PC-3 (cell line): Measurements from ENCODE around the gene CD151. TPM values are rescaled to one million over a fixed set of nuclear protein-coding genes. Genes with fewer than 3 reads are reported as not detected.

Source experiments
- ATAC-seq: fragments of 200-7000 bp; cut with Tn5 transposase; 2 replicates; pipeline ENCODE4 v1.9.1; 2020; ENCODE audit warnings: mild to moderate bottlenecking, moderate library complexity
- BruUV-seq: library from RNA; stranded (reverse); fragments of 400-500 nt; replicated peaks from 2 replicates; lab custom pipeline; 2021; lab: Mats Ljungman, UMichigan
- CTCF ChIA-PET: fragments of 300-600 bp; sonication (Branson Sonifier 250); formaldehyde crosslinking; loops from one replicate; lab custom pipeline; 2022; ENCODE audit warnings: antibody characterized with exemption; lab: Charles Lee
- POLR2A ChIA-PET: fragments of 300-600 bp; sonication (Branson Sonifier 250); formaldehyde crosslinking; loops from one replicate; lab custom pipeline; 2022; ENCODE audit warnings: antibody characterized with exemption; ENCODE audit not compliant: unreplicated experiment; lab: Charles Lee
- DNase-seq: peaks from one replicate; pipeline ENCODE4 v3.0.0-alpha.2; 2015
- H2AFZ ChIP-seq: fragments of 300-600 bp; sonication (generic); 2 replicates; pipeline ENCODE4 v1.6.0; 2016; ENCODE audit warnings: antibody characterized with exemption, low read length
- H3F3A ChIP-seq: fragments of 300-600 bp; sonication (generic); one replicate; pipeline ENCODE4 v1.6.0; 2017; ENCODE audit warnings: antibody characterized with exemption, low read length, control low read depth, mild to moderate bottlenecking; ENCODE audit not compliant: unreplicated experiment
- H3K27ac ChIP-seq: fragments of 300-600 bp; sonication (generic); 2 replicates; pipeline ENCODE4 v1.5.1; 2016; ENCODE audit warnings: mild to moderate bottlenecking, low read length
- H3K27me3 ChIP-seq: fragments of 300-600 bp; sonication (generic); 2 replicates; pipeline ENCODE4 v1.6.1; 2016; ENCODE audit warnings: low read length, mixed read lengths
- H3K36me3 ChIP-seq: fragments of 300-600 bp; sonication (generic); 2 replicates; pipeline ENCODE4 v1.6.1; 2016; ENCODE audit warnings: low read depth, mixed run types, low read length, mixed read lengths
- H3K4me1 ChIP-seq: fragments of 300-600 bp; sonication (generic); 2 replicates; pipeline ENCODE4 v1.5.1; 2016; ENCODE audit warnings: low read length; ENCODE audit not compliant: insufficient read depth
- H3K4me2 ChIP-seq: fragments of 300-600 bp; sonication (generic); 2 replicates; pipeline ENCODE4 v1.6.0; 2016; ENCODE audit warnings: low read length
- H3K4me3 ChIP-seq: fragments of 300-600 bp; sonication (generic); 2 replicates; pipeline ENCODE4 v1.5.1; 2016; ENCODE audit warnings: mild to moderate bottlenecking, low read length, mixed read lengths
- H3K79me2 ChIP-seq: fragments of 300-600 bp; sonication (generic); 2 replicates; pipeline ENCODE4 v1.6.1; 2017; ENCODE audit warnings: low read length, mixed read lengths
- H3K9ac ChIP-seq: fragments of 300-600 bp; sonication (generic); 2 replicates; pipeline ENCODE4 v1.6.0; 2016; ENCODE audit warnings: mild to moderate bottlenecking, low read length
- H3K9me2 ChIP-seq: fragments of 300-600 bp; sonication (generic); replicated peaks from 2 replicates; pipeline ENCODE4 v1.6.1; 2016; ENCODE audit warnings: mixed run types, low read length, mixed read lengths
- H3K9me3 ChIP-seq: fragments of 300-600 bp; sonication (generic); 2 replicates; pipeline ENCODE4 v1.6.1; 2016; ENCODE audit warnings: low read length, mixed read lengths
- H4K20me1 ChIP-seq: fragments of 300-600 bp; sonication (generic); 2 replicates; pipeline ENCODE4 v1.6.1; 2016; ENCODE audit warnings: low read length, mixed read lengths
- CTCF ChIP-seq: fragments of 300-600 bp; sonication (generic); conservative IDR thresholded peaks from 2 replicates; pipeline ENCODE4 v1.5.1; 2017; ENCODE audit warnings: antibody characterized with exemption, low read depth, mild to moderate bottlenecking, low read length
- EZH2 ChIP-seq: fragments of 300-600 bp; sonication (generic); IDR thresholded peaks from one replicate; pipeline ENCODE4 v1.6.1; 2017; ENCODE audit warnings: antibody characterized with exemption, mild to moderate bottlenecking, low read length; ENCODE audit not compliant: unreplicated experiment
- EZH2phosphoT487 ChIP-seq: fragments of 300-600 bp; sonication (generic); IDR thresholded peaks from 2 replicates; pipeline ENCODE4 v1.6.1; 2018; ENCODE audit warnings: mild to moderate bottlenecking, antibody characterized with exemption, low read length, borderline replicate concordance
- intact Hi-C: fragments of 100-400 bp; cut with micrococcal nuclease; formaldehyde crosslinking; loops from 2 replicates; pipeline ENCODE4 v1.9.0; 2023
- total RNA-seq: library from RNA; depleted of rRNA; stranded (reverse); fragments of >200 nt; gene quantifications from 2 replicates; pipeline ENCODE4 v1.2.3, GENCODE V29; 2014

The CD151 gene
- total RNA-seq, 1 experiment from 2014 or later = 469 TPM

DNA sequence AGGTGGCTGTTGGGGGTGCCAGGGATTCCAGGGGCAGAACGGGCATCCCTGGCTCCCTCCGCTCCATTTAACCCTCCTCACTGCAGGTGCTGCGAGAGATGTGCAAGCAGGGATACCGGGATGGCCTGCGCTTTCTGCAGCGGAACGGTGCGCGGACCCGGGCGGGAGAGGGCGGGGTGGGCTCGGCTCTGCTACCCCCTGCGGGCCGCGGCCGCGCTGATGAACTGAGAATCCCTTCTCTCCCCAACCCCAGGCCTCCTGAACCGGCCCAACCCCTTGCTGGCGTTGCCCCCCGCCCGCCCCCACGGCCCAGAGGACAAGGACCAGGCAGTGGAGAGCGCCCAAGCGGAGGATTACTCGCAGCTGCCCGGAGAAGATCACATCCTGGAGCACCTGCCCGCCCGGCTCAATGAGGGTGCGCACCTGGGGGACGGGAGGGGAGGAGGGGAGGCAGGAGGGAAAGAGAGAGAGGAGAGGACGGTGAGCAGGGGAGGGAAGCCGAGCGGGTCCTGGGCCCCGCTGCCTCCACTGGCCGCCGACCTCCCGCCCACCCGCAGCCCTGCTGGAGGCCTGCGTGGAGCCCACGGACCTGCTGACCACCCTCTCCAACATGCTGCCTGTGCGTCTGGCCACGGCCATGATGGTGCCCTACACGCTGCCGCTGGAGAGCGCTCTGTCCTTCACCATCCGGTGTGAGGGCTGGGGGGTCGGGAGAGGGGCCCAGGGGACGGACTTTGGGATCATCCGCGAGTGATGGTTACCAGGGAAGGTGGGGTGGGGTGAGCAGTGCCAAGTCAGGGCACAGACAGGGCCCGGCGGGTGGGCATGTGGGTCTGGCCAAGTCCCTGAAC lies 9.1 kb upstream of the CD151 start:
- peaks cover 13% of the 10 kb centered on the region; the same call in 1 of the 2 replicates for H4K20me1 ChIP-seq
- intact Hi-C loops = no loop called here
- H3K9me2 ChIP-seq = no peaks in the 10 kb centered on the region
- H3K4me3 ChIP-seq = no peak overlapping the region
- no peak overlapping the region for H2AFZ ChIP-seq
- no peak for ATAC-seq
- CTCF ChIA-PET = no interaction called here
- H3K9me3 ChIP-seq = no peaks in the 10 kb centered on the region
- POLR2A ChIA-PET = no interaction called here
- no peak overlapping the region for H3K9ac ChIP-seq
- peaks cover 55% of the 10 kb centered on the region for H3K4me1 ChIP-seq
- TF ChIP-seq EZH2 (no peak), CTCF (no peak), EZH2phosphoT487 (no peak)
- DNase-seq = no peak
- no peaks in the 10 kb centered on the region for H3F3A ChIP-seq
- H3K4me2 ChIP-seq = no peak overlapping the region
- no peaks in the 10 kb centered on the region for H3K27me3 ChIP-seq
- peaks cover 25% of the 10 kb centered on the region for H3K79me2 ChIP-seq
- H3K27ac ChIP-seq = no peak overlapping the region
- no peaks in the 10 kb centered on the region for H3K36me3 ChIP-seq
- BruUV-seq = no TSS peak

GRCh38 chr11:824292-824880 lies 8.4 kb upstream of the CD151 start:
- BruUV-seq = no TSS peak
- POLR2A ChIA-PET = no interaction called here

More at GRCh38 chr11:824292-824880, 8.4 kb upstream of the CD151 start:
- Histone ChIP-seq H3K9ac (no peak overlapping the region), H3K4me3 (no peak overlapping the region), H2AFZ (no peak overlapping the region), H3K9me3 (no peaks in the 10 kb centered on the region), H3K27ac (peak overlapping the region; percentile 74), H3K4me1 (peaks cover 51% of the 10 kb centered on the region), H3K36me3 (no peaks in the 10 kb centered on the region), H3K4me2 (no peak overlapping the region), H3K9me2 (no peaks in the 10 kb centered on the region), H3F3A (no peaks in the 10 kb centered on the region), H4K20me1 (peaks cover 13% of the 10 kb centered on the region; the same call in 1 of the 2 replicates), H3K79me2 (peaks cover 25% of the 10 kb centered on the region), H3K27me3 (no peaks in the 10 kb centered on the region)
- DNase-seq (no peak), ATAC-seq (no peak)
- intact Hi-C loops = no loop called here
- TF ChIP-seq CTCF (no peak), EZH2phosphoT487 (no peak), EZH2 (no peak)
- CTCF ChIA-PET = no interaction called here
